ENCODE measurements around the gene SMO. TPM values are rescaled to one million over a fixed set of nuclear protein-coding genes. Genes with fewer than 3 reads are reported as not detected.

The SMO gene
- total RNA-seq, 1 experiment from 2014 or later: 35.5 TPM

GRCh38 chr7:129144834-129145668 is 43.4 kb upstream of the SMO start:
- Histone ChIP-seq H3K36me3 (ENCODE audit: control insufficient read depth, insufficient read depth, low read length) (no peaks in the 10 kb centered on the region), H3K9me3 (no peaks in the 10 kb centered on the region), H3K4me1 (peaks cover 6% of the 10 kb centered on the region), H3K27me3 (replicated peaks; ENCODE audit: control insufficient read depth, insufficient read depth, low read length) (no peaks in the 10 kb centered on the region), H3K4me3 (ENCODE audit: low read depth, low read length) (peak overlapping the region; percentile 51)
- Mint-ChIP-seq H3K27me3 (ENCODE audit: insufficient read depth, unreplicated experiment) (peaks cover 28% of the 10 kb centered on the region), H3K4me3 (ENCODE audit: unreplicated experiment) (peak overlapping the region; percentile 80), H3K4me1 (ENCODE audit: low read depth, unreplicated experiment) (peaks cover 4% of the 10 kb centered on the region), H3K36me3 (ENCODE audit: insufficient read depth, unreplicated experiment) (no peaks in the 10 kb centered on the region), H3K27ac (ENCODE audit: unreplicated experiment) (no peak overlapping the region), H3K9me3 (ENCODE audit: unreplicated experiment) (no peaks in the 10 kb centered on the region)
- CTCF ChIA-PET: interaction anchor here (0.7 kb wide), 1 partner anchor 230 kb away, joined by 4 read pairs; no protein-coding TSS in a partner anchor
- peak in 1 of 2 experiments; percentile 9 for TF ChIP-seq CTCF (IDR thresholded peaks at IDR 0.05; ENCODE audit: insufficient read depth in 1 of 2, low read depth in 1 of 2, low read length in 1 of 2, severe bottlenecking in 1 of 2, unreplicated experiment in 1 of 2)
- POLR2A ChIA-PET: interaction anchor here (0.6 kb wide), 1 partner anchor 23 kb away, joined by 3 read pairs; no protein-coding TSS in a partner anchor
- BruUV-seq (replicated peaks): no TSS peak
- DNase-seq: no peak
- intact Hi-C loops (cut with micrococcal nuclease; ENCODE audit: unreplicated experiment): no loop called here

DNA sequence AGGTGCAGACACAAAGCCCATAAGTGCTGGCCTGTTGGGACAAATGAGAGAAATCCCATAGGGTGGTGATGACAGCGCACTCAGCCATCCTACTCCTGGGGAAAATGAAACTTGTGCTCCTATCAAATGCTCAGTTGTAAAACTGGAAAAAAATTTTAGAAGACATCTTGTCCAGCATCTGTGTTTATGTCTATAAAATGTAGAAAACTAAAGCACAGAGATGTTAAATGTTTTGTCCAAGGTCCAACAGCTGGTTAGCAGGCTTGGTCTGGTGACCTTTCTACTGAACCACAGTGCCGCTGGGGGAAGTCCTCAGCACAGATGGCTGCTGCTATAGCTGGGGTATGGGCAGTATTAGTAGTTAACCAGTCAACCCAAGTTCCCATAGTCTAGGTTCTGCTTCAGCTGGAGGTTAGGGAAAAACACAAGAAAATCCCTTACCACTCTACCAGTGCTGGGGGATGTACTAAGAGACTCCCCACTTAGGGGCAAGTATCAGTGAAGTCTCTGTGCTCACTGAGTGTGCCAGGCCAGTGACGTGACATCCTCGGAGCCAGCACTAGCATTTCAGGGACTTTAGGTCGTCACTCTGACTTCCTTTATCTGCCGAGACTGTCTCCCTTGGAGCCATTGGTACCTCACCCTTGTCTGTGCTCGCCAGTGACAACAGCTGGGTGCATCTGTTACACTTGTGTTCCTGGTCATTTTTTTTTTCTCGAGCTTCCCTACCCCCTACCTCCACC is 42.0 kb upstream of the SMO start:
- H3K9me3 Mint-ChIP-seq (ENCODE audit: unreplicated experiment): no peaks in the 10 kb centered on the region
- H3K4me1 Mint-ChIP-seq (ENCODE audit: low read depth, unreplicated experiment): peaks cover 4% of the 10 kb centered on the region
- peaks cover 28% of the 10 kb centered on the region for H3K27me3 Mint-ChIP-seq (ENCODE audit: insufficient read depth, unreplicated experiment)
- BruUV-seq (replicated peaks): no TSS peak
- H3K4me3 Mint-ChIP-seq (ENCODE audit: unreplicated experiment): no peak overlapping the region
- DNase-seq: no peak
- Histone ChIP-seq H3K4me3 (ENCODE audit: low read depth, low read length) (no peak overlapping the region), H3K36me3 (ENCODE audit: control insufficient read depth, insufficient read depth, low read length) (no peaks in the 10 kb centered on the region), H3K4me1 (peaks cover 8% of the 10 kb centered on the region), H3K9me3 (no peaks in the 10 kb centered on the region), H3K27me3 (replicated peaks; ENCODE audit: control insufficient read depth, insufficient read depth, low read length) (no peaks in the 10 kb centered on the region)
- no peaks in the 10 kb centered on the region for H3K36me3 Mint-ChIP-seq (ENCODE audit: insufficient read depth, unreplicated experiment)
- TF ChIP-seq CTCF (IDR thresholded peaks at IDR 0.05; ENCODE audit: insufficient read depth in 1 of 2, low read depth in 1 of 2, low read length in 1 of 2, severe bottlenecking in 1 of 2, unreplicated experiment in 1 of 2): no peak
- POLR2A ChIA-PET: no interaction called here
- CTCF ChIA-PET: interaction anchor here (2.1 kb wide), 1 partner anchor 17 kb away, joined by 12 read pairs; no protein-coding TSS in a partner anchor
- intact Hi-C loops (cut with micrococcal nuclease; ENCODE audit: unreplicated experiment): no loop called here
- H3K27ac Mint-ChIP-seq (ENCODE audit: unreplicated experiment): no peak overlapping the region

- no peak overlapping the region for H3K27ac Mint-ChIP-seq (ENCODE audit: unreplicated experiment)
- no peaks in the 10 kb centered on the region for H3K9me3 Mint-ChIP-seq (ENCODE audit: unreplicated experiment)
- H3K9me3 ChIP-seq: no peaks in the 10 kb centered on the region
- no TSS peak for BruUV-seq (replicated peaks)
- no peaks in the 10 kb centered on the region for H3K36me3 ChIP-seq (ENCODE audit: control insufficient read depth, insufficient read depth, low read length)
- peaks cover 23% of the 10 kb centered on the region for H3K27me3 Mint-ChIP-seq (ENCODE audit: insufficient read depth, unreplicated experiment)
- H3K27me3 ChIP-seq (replicated peaks; ENCODE audit: control insufficient read depth, insufficient read depth, low read length): no peaks in the 10 kb centered on the region
- intact Hi-C loops (cut with micrococcal nuclease; ENCODE audit: unreplicated experiment): no loop called here
- peaks cover 4% of the 10 kb centered on the region for H3K4me1 Mint-ChIP-seq (ENCODE audit: low read depth, unreplicated experiment)
- no peak overlapping the region for H3K4me3 ChIP-seq (ENCODE audit: low read depth, low read length)
- no peak for TF ChIP-seq CTCF (IDR thresholded peaks at IDR 0.05; ENCODE audit: insufficient read depth in 1 of 2, low read depth in 1 of 2, low read length in 1 of 2, severe bottlenecking in 1 of 2, unreplicated experiment in 1 of 2)
- no peak for DNase-seq
- H3K36me3 Mint-ChIP-seq (ENCODE audit: insufficient read depth, unreplicated experiment): no peaks in the 10 kb centered on the region
- CTCF ChIA-PET: interaction anchor here (2.1 kb wide), 1 partner anchor 16 kb away, joined by 12 read pairs; no protein-coding TSS in a partner anchor
- H3K4me1 ChIP-seq: peaks cover 8% of the 10 kb centered on the region
- no peak overlapping the region for H3K4me3 Mint-ChIP-seq (ENCODE audit: unreplicated experiment)
- POLR2A ChIA-PET: no interaction called here
Observed at GRCh38 chr7:129147731-129148130, 40.7 kb upstream of the SMO start.

Data from Caco-2 (cell line).